SU-DHL-6 (cell line): ENCODE results near the gene OR56A1.

Experiments used
- H2AFZ ChIP-seq: fragments of 200-600 bp; sonication (generic); 2 replicates; pipeline ENCODE4 v1.6.1; 2014; ENCODE audit warnings: low read depth, mild to moderate bottlenecking, moderate library complexity, mixed read lengths, antibody characterized with exemption, low read length; ENCODE audit not compliant: severe bottlenecking
- H3F3A ChIP-seq: fragments of 200-600 bp; shearing (Covaris generic); 2 replicates; pipeline ENCODE4 v1.6.0; 2016; ENCODE audit warnings: antibody characterized with exemption, mild to moderate bottlenecking; ENCODE audit not compliant: insufficient read depth
- H3K27ac ChIP-seq: fragments of 200-600 bp; sonication (generic); 2 replicates; pipeline ENCODE4 v1.5.1; 2016; ENCODE audit warnings: low read depth, mild to moderate bottlenecking, low read length, moderate library complexity, mixed read lengths
- H3K27me3 ChIP-seq: fragments of 200-600 bp; sonication (generic), shearing (Covaris generic); 2 replicates; pipeline ENCODE4 v1.6.0; 2014; ENCODE audit warnings: mild to moderate bottlenecking, low read length
- H3K36me3 ChIP-seq: fragments of 200-600 bp; sonication (generic); 2 replicates; pipeline ENCODE4 v1.6.1; 2014; ENCODE audit warnings: mild to moderate bottlenecking, low read length, mixed read lengths
- H3K4me2 ChIP-seq: fragments of 300-600, 200-600 bp; shearing (Covaris generic), sonication (generic); 2 replicates; pipeline ENCODE4 v1.6.0; 2014; ENCODE audit warnings: low read length, low read depth, mild to moderate bottlenecking; ENCODE audit not compliant: poor library complexity, severe bottlenecking
- H3K4me3 ChIP-seq: fragments of 200-600 bp; sonication (generic); 2 replicates; pipeline ENCODE4 v1.5.1; 2014; ENCODE audit warnings: antibody characterized with exemption, low read length, mild to moderate bottlenecking, mixed read lengths; ENCODE audit not compliant: insufficient read depth, poor library complexity, severe bottlenecking
- H3K79me2 ChIP-seq: fragments of 200-600 bp; sonication (generic); 2 replicates; pipeline ENCODE4 v1.6.1; 2014; ENCODE audit warnings: mild to moderate bottlenecking, low read length, moderate library complexity; ENCODE audit not compliant: insufficient read depth
- H3K9ac ChIP-seq: fragments of 200-600 bp; sonication (generic); 2 replicates; pipeline ENCODE4 v1.7.0; 2014; ENCODE audit warnings: mild to moderate bottlenecking, low read length
- H3K9me2 ChIP-seq: fragments of 200-600 bp; sonication (generic); replicated peaks from 2 replicates; pipeline ENCODE4 v1.6.1; 2014; ENCODE audit warnings: low read length; ENCODE audit not compliant: insufficient read depth
- H3K9me3 ChIP-seq: fragments of 200-600 bp; sonication (generic); 2 replicates; pipeline ENCODE4 v1.6.1; 2014; ENCODE audit warnings: low read length, mixed read lengths; ENCODE audit not compliant: insufficient read depth
- H4K20me1 ChIP-seq: fragments of 200-600 bp; sonication (generic); 2 replicates; pipeline ENCODE4 v1.6.1; 2014; ENCODE audit warnings: low read depth, mild to moderate bottlenecking, antibody characterized with exemption, low read length, moderate library complexity, mixed read lengths
- CTCF ChIP-seq: fragments of 200-600 bp; sonication (generic); IDR thresholded peaks from one replicate; pipeline ENCODE4 v1.5.1; 2017; ENCODE audit warnings: antibody characterized with exemption, mild to moderate bottlenecking, low read length, moderate library complexity; ENCODE audit not compliant: insufficient read depth, poor library complexity, severe bottlenecking
- EZH2phosphoT487 ChIP-seq: fragments of 200-600 bp; sonication (generic), shearing (Covaris generic); conservative IDR thresholded peaks from 2 replicates; pipeline ENCODE4 v1.6.1; 2018; ENCODE audit warnings: mild to moderate bottlenecking, antibody characterized with exemption, low read length, moderate library complexity, mixed read lengths

The OR56A1 gene

DNA sequence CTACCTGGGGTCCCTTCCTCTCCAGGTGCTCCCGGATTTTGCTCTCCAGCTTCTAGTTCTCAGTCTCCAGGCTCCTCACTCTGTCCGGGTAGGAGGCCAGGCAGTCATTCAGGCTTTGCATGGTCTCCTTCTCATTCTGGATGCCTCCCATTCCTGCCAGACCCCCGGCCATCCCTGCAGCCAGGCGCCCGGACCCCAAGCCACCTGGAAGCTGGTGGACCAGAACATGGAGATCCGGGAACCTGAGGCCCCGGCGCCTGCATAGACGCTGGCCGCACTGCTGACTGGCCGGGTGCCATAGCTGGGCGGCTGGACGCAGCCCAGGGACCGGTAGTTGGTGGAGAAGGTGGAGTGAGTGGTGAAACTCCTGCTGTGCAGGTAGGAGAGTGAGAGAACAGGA, 35.8 kb downstream of the OR56A1 start:
- Histone ChIP-seq H3K9me2 (no peaks in the 10 kb centered on the region), H3K27ac (no peak overlapping the region), H3K9ac (no peak overlapping the region), H3K36me3 (no peaks in the 10 kb centered on the region), H4K20me1 (no peaks in the 10 kb centered on the region), H3K4me2 (no peak overlapping the region), H3K79me2 (no peaks in the 10 kb centered on the region), H3F3A (no peaks in the 10 kb centered on the region), H3K4me3 (no peak overlapping the region), H2AFZ (no peak overlapping the region), H3K27me3 (no peaks in the 10 kb centered on the region), H3K9me3 (no peaks in the 10 kb centered on the region)
- TF ChIP-seq EZH2phosphoT487 (no peak), CTCF (no peak)

DNA sequence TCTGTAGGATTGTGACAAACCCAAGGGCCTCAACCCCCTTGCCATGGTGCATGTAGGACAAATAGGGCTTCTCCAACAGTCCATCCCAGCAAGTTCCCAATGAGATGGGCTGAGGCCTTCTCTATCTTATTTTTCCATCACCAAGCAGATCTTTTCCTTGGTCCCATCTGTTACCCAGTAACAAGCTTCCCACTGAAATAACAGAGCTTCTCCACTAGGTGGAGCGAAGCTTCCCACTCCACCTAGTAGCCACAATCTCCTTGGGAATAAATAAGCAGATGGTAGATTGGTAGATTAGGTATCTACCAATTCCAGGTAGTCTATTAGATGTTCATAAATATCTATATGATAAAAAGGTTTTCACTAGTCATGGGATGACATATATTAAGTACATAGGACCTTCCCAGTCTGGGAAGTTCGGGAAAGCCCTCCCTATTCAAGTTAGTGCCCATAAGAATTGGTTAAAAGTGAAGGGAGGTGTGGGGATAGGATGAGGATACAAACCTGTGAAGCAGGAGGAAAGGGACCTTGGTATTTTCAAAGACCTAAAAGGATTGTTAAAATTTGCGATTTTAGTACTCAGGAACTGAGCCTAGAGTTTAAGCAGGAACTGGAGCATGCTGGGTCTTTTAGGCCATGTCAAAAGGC, 37.8 kb downstream of the OR56A1 start:
- H3K27me3 ChIP-seq: no peaks in the 10 kb centered on the region
- no peak overlapping the region for H3K4me2 ChIP-seq
- H4K20me1 ChIP-seq: no peaks in the 10 kb centered on the region
- H3K9me3 ChIP-seq: no peaks in the 10 kb centered on the region
- no peak overlapping the region for H3K4me3 ChIP-seq
- TF ChIP-seq CTCF (peak; percentile 46), EZH2phosphoT487 (no peak)
- no peak overlapping the region for H3K27ac ChIP-seq
- no peak overlapping the region for H2AFZ ChIP-seq
- H3K9ac ChIP-seq: no peak overlapping the region
- H3K9me2 ChIP-seq: no peaks in the 10 kb centered on the region
- H3K36me3 ChIP-seq: no peaks in the 10 kb centered on the region
- H3F3A ChIP-seq: no peaks in the 10 kb centered on the region
- H3K79me2 ChIP-seq: no peaks in the 10 kb centered on the region

- Histone ChIP-seq H3F3A (no peaks in the 10 kb centered on the region), H3K36me3 (no peaks in the 10 kb centered on the region), H2AFZ (no peak overlapping the region), H3K4me2 (no peak overlapping the region), H3K9me3 (no peaks in the 10 kb centered on the region), H3K4me3 (no peak overlapping the region), H3K79me2 (no peaks in the 10 kb centered on the region), H3K9ac (no peak overlapping the region), H3K9me2 (no peaks in the 10 kb centered on the region), H4K20me1 (no peaks in the 10 kb centered on the region), H3K27me3 (no peaks in the 10 kb centered on the region), H3K27ac (no peak overlapping the region)
- TF ChIP-seq EZH2phosphoT487 (no peak), CTCF (no peak)
Measured at GRCh38 chr11:5992150-5992549, 38.4 kb downstream of the OR56A1 start.
